GM23248 (cell line): ENCODE data around the gene LENG8. TPM values are rescaled to one million over a fixed set of nuclear protein-coding genes. Genes with fewer than 3 reads are reported as not detected.

Experiments
- DNase-seq: peaks from one replicate; pipeline ENCODE4 v3.0.0-alpha.2; 2015
- H2AFZ ChIP-seq: fragments of 200-600 bp; sonication (generic); 2 replicates; pipeline ENCODE4 v1.6.1; 2016; ENCODE audit warnings: antibody characterized with exemption
- H3F3A ChIP-seq: fragments of 200-600 bp; sonication (generic); 2 replicates; pipeline ENCODE4 v1.6.1; 2016; ENCODE audit warnings: mild to moderate bottlenecking, antibody characterized with exemption, mixed run types; ENCODE audit not compliant: insufficient read depth
- H3K27ac ChIP-seq: fragments of 200-600 bp; sonication (generic); 2 replicates; pipeline ENCODE4 v1.5.1; 2016; ENCODE audit warnings: mild to moderate bottlenecking
- H3K27me3 ChIP-seq: fragments of 200-600 bp; sonication (generic); replicated peaks from 2 replicates; pipeline ENCODE4 v1.6.1; 2016; ENCODE audit warnings: mild to moderate bottlenecking; ENCODE audit not compliant: insufficient read depth
- H3K36me3 ChIP-seq: fragments of 200-600 bp; sonication (generic); 2 replicates; pipeline ENCODE4 v1.6.1; 2016; ENCODE audit warnings: low read depth, mild to moderate bottlenecking
- H3K4me1 ChIP-seq: fragments of 200-600 bp; sonication (generic); 2 replicates; pipeline ENCODE4 v1.6.1; 2016; ENCODE audit warnings: mild to moderate bottlenecking; ENCODE audit not compliant: insufficient read depth
- H3K4me2 ChIP-seq: fragments of 200-600 bp; sonication (generic); one replicate; pipeline ENCODE4 v1.6.1; 2016; ENCODE audit warnings: mild to moderate bottlenecking; ENCODE audit not compliant: unreplicated experiment
- H3K4me3 ChIP-seq: fragments of 200-600 bp; sonication (generic); 2 replicates; pipeline ENCODE4 v1.5.1; 2016; ENCODE audit warnings: mild to moderate bottlenecking
- H3K79me2 ChIP-seq: fragments of 200-600 bp; sonication (generic); 2 replicates; pipeline ENCODE4 v1.6.1; 2016; ENCODE audit warnings: mild to moderate bottlenecking; ENCODE audit not compliant: insufficient read depth
- H3K9ac ChIP-seq: fragments of 200-600 bp; sonication (generic); 2 replicates; pipeline ENCODE4 v1.6.1; 2016; ENCODE audit warnings: mild to moderate bottlenecking
- H3K9me2 ChIP-seq: fragments of 200-600 bp; sonication (generic); 2 replicates; pipeline ENCODE4 v1.6.1; 2016; ENCODE audit warnings: mixed run types, mild to moderate bottlenecking, moderate library complexity; ENCODE audit not compliant: insufficient read depth
- H3K9me3 ChIP-seq: fragments of 200-600 bp; sonication (generic); one replicate; pipeline ENCODE4 v1.6.1; 2017; ENCODE audit warnings: low read depth
- H4K20me1 ChIP-seq: fragments of 200-600 bp; sonication (generic); 2 replicates; pipeline ENCODE4 v1.6.0; 2016; ENCODE audit not compliant: insufficient read depth
- EZH2 ChIP-seq: fragments of 200-600 bp; sonication (generic); IDR thresholded peaks from 2 replicates; pipeline ENCODE4 v1.6.1; 2018; ENCODE audit warnings: antibody characterized with exemption, mild to moderate bottlenecking; ENCODE audit not compliant: insufficient read depth, poor library complexity, severe bottlenecking
- EZH2phosphoT487 ChIP-seq: fragments of 200-600 bp; sonication (generic); IDR thresholded peaks from 2 replicates; pipeline ENCODE4 v1.6.1; 2018; ENCODE audit warnings: antibody characterized with exemption, moderate library complexity, mild to moderate bottlenecking, low read depth; ENCODE audit not compliant: insufficient read depth
- WGBS, 2 experiments: methylation state at CpG; one replicate each; pipeline ENCODE4 v1.1.6; 2015 to 2017; ENCODE audit warnings: low lambda C conversion rate in 2 of 2, low coverage in 1 of 2; ENCODE audit errors: missing lambda C conversion rate in 2 of 2; 5-methylcytosine and 5-hydroxymethylcytosine counted together
- in situ Hi-C: fragments of 300-500 bp; cut with MboI; formaldehyde crosslinking; loops from 2 replicates; pipeline ENCODE4 v1.15.0; 2020
- polyA plus RNA-seq: library from polyadenylated mRNA; unstranded; fragments of >200 nt; fragmentation: Nextera tagmentation; extraction: Ambion mirVana; gene quantifications from 2 replicates; pipeline ENCODE4 v1.2.1, GENCODE V29; 2016
- total RNA-seq: library from RNA; depleted of rRNA; stranded (reverse); fragments of >200 nt; shearing (Covaris generic); gene quantifications from 2 replicates; pipeline ENCODE4 v1.2.3, GENCODE V29; 2014

The LENG8 gene
- total and polyA plus RNA-seq, 2 experiments from 2014 or later: 29.2 to 45.5 TPM

- no peaks in the 10 kb centered on the region for H3K9me3 ChIP-seq
- WGBS, 2 experiments: 86 to 87% methylated on average over 26 to 31 of the region's 31 CpGs
- TF ChIP-seq EZH2phosphoT487 (no peak), EZH2 (no peak)
- H3K9ac ChIP-seq: no peak overlapping the region
- H3F3A ChIP-seq: peaks cover 16% of the 10 kb centered on the region; the same call in 1 of the 2 replicates
- H3K27ac ChIP-seq: no peak overlapping the region
- H3K79me2 ChIP-seq: peaks cover 100% of the 10 kb centered on the region
- no peak overlapping the region for H2AFZ ChIP-seq
- H3K4me1 ChIP-seq: peaks cover 12% of the 10 kb centered on the region
- 0 out of 2 replicates have a peak, but pooled peaks cover 4% of the 10 kb centered on the region for H4K20me1 ChIP-seq
- in situ Hi-C loops: loop anchor here (25.0 kb wide), 1 partner anchor 1208 kb away; the partner anchor contains the start of gene U2AF2
- no peak overlapping the region for H3K4me3 ChIP-seq
- no peaks in the 10 kb centered on the region for H3K27me3 ChIP-seq
- no peak overlapping the region for H3K4me2 ChIP-seq
- H3K36me3 ChIP-seq: peaks cover 52% of the 10 kb centered on the region
- DNase-seq: no peak
- no peaks in the 10 kb centered on the region for H3K9me2 ChIP-seq
Measured at GRCh38 chr19:54453921-54454780, 5.2 kb downstream of the LENG8 start.

- H3K27ac ChIP-seq: no peak overlapping the region
- H3K4me1 ChIP-seq: peaks cover 12% of the 10 kb centered on the region
- WGBS, 2 experiments: 92 to 93% methylated on average over 25 to 33 of the region's 33 CpGs
- DNase-seq: no peak
- peaks cover 52% of the 10 kb centered on the region for H3K36me3 ChIP-seq
- in situ Hi-C loops: loop anchor here (25.0 kb wide), 1 partner anchor 1207 kb away; the partner anchor contains the start of gene U2AF2
- H3K9me2 ChIP-seq: no peaks in the 10 kb centered on the region
- TF ChIP-seq EZH2 (no peak), EZH2phosphoT487 (no peak)
- H3K9me3 ChIP-seq: no peaks in the 10 kb centered on the region
- no peak overlapping the region for H3K4me3 ChIP-seq
- H4K20me1 ChIP-seq: 0 out of 2 replicates have a peak, but pooled peaks cover 4% of the 10 kb centered on the region
- no peak overlapping the region for H2AFZ ChIP-seq
- peaks cover 15% of the 10 kb centered on the region; the same call in 1 of the 2 replicates for H3F3A ChIP-seq
- peaks cover 100% of the 10 kb centered on the region for H3K79me2 ChIP-seq
- H3K9ac ChIP-seq: no peak overlapping the region
- no peak overlapping the region for H3K4me2 ChIP-seq
- H3K27me3 ChIP-seq: no peaks in the 10 kb centered on the region
Measured at GRCh38 chr19:54454781-54455675, 6.0 kb downstream of the LENG8 start.

GRCh38 chr19:54455786-54456422 is 6.9 kb downstream of the LENG8 start:
- peaks cover 98% of the 10 kb centered on the region for H3K79me2 ChIP-seq
- H3K36me3 ChIP-seq: peaks cover 52% of the 10 kb centered on the region
- H3K27ac ChIP-seq: no peak overlapping the region
- no peak overlapping the region for H3K4me2 ChIP-seq
- in situ Hi-C loops: loop anchor here (25.0 kb wide), 1 partner anchor 1206 kb away; the partner anchor contains the start of gene U2AF2
- no peak for DNase-seq
- 84 to 88% methylated on average over 23 to 39 of the region's 40 CpGs for WGBS, 2 experiments
- H3K9me2 ChIP-seq: no peaks in the 10 kb centered on the region
- no peaks in the 10 kb centered on the region for H3K9me3 ChIP-seq
- no peak overlapping the region for H2AFZ ChIP-seq
- H3F3A ChIP-seq: peaks cover 13% of the 10 kb centered on the region; the same call in 1 of the 2 replicates
- no peak overlapping the region for H3K9ac ChIP-seq
- H3K27me3 ChIP-seq: no peaks in the 10 kb centered on the region
- TF ChIP-seq EZH2phosphoT487: no peak
- TF ChIP-seq EZH2: no peak
- H3K4me1 ChIP-seq: peaks cover 7% of the 10 kb centered on the region
- no peak overlapping the region for H3K4me3 ChIP-seq
- H4K20me1 ChIP-seq: 0 out of 2 replicates have a peak, but pooled peaks cover 3% of the 10 kb centered on the region
